HG02840 (cell line): ENCODE measurements around the gene RERE.
"Not testable (repeated sequence)": the region's sequence is repeated elsewhere in the genome, so short reads cannot be mapped to it uniquely, and the experiment has no call there.

Experiments
- ATAC-seq: cut with Tn5 transposase; IDR thresholded peaks from one replicate; pipeline ENCODE4 v1.9.1; 2021; ENCODE audit warnings: mild to moderate bottlenecking, moderate library complexity, moderate number of reproducible peaks; ENCODE audit not compliant: unreplicated experiment, low FRiP score

The RERE gene

GRCh38 chr1:8812081-8812480, 5.4 kb downstream of the RERE start:
- no peak for ATAC-seq

GRCh38 chr1:8810987-8811386, 6.5 kb downstream of the RERE start:
- no peak for ATAC-seq

- no peak for ATAC-seq
Measured at GRCh38 chr1:8809342-8809736, 8.1 kb downstream of the RERE start.

GRCh38 chr1:8807004-8807403, 10.4 kb downstream of the RERE start:
- ATAC-seq, result no peak

- no peak for ATAC-seq
Measured at GRCh38 chr1:8800416-8800815, 17.0 kb downstream of the RERE start.

- no peak for ATAC-seq
Measured at GRCh38 chr1:8797216-8797615, 20.2 kb downstream of the RERE start.

- ATAC-seq, result no peak
Measured at GRCh38 chr1:8796812-8797211, 20.6 kb downstream of the RERE start.

- ATAC-seq, result no peak
Measured at GRCh38 chr1:8794605-8795004, 22.8 kb downstream of the RERE start.

- no peak for ATAC-seq
Measured at GRCh38 chr1:8791819-8792218, 25.6 kb downstream of the RERE start.

- no peak for ATAC-seq
Measured at GRCh38 chr1:8790987-8791386, 26.5 kb downstream of the RERE start.

GRCh38 chr1:8790478-8790877, 27.0 kb downstream of the RERE start:
- ATAC-seq, result no peak

- no peak for ATAC-seq
Measured at GRCh38 chr1:8789314-8790214, 27.9 kb downstream of the RERE start.

GRCh38 chr1:8787218-8787617, 30.2 kb downstream of the RERE start:
- no peak for ATAC-seq

- ATAC-seq, result not testable (repeated sequence)
Measured at GRCh38 chr1:8786204-8786603, 31.2 kb downstream of the RERE start.

- ATAC-seq, result no peak
Measured at GRCh38 chr1:8782955-8783354, 34.5 kb downstream of the RERE start.

GRCh38 chr1:8782001-8782620, 35.3 kb downstream of the RERE start:
- ATAC-seq, result no peak

- no peak for ATAC-seq
Measured at GRCh38 chr1:8780405-8780804, 37.0 kb downstream of the RERE start.

GRCh38 chr1:8777867-8778266, 39.6 kb downstream of the RERE start:
- no peak for ATAC-seq

- ATAC-seq, result no peak
Measured at GRCh38 chr1:8776104-8776503, 41.3 kb downstream of the RERE start.

- ATAC-seq, result no peak
Measured at GRCh38 chr1:8767006-8767405, 50.4 kb downstream of the RERE start.

GRCh38 chr1:8765198-8765597, 52.2 kb downstream of the RERE start:
- ATAC-seq, result no peak
